K562 (cell line): Measurements from ENCODE around the gene NABP2. TPM values are rescaled to one million over a fixed set of nuclear protein-coding genes. Genes with fewer than 3 reads are reported as not detected.

ENCODE experiments used
- ATAC-seq: fragments of 200-7000 bp; cut with Tn5 transposase; 3 replicates; pipeline ENCODE4 v1.9.1; 2020; ENCODE audit warnings: moderate library complexity
- BruUV-seq: library from RNA; stranded (reverse); fragments of 400-500 nt; replicated peaks from 2 replicates; lab custom pipeline; 2021; lab: Mats Ljungman, UMichigan
- CTCF ChIA-PET: fragments of 300-600 bp; formaldehyde crosslinking; extraction: SDS; loops from one replicate; lab custom pipeline; 2021; ENCODE audit warnings: low intra/inter-chr PET ratio; lab: Yijun Ruan, JAX
- POLR2A ChIA-PET: fragments of 300-600, 350-650 bp; sonication (Branson Sonifier 250); formaldehyde crosslinking; extraction: SDS; loops from one replicate; lab custom pipeline; 2021; ENCODE audit warnings: antibody characterized with exemption, inconsistent platforms; lab: Yijun Ruan, JAX
- DNase-seq, 4 experiments: peaks; one replicate each; pipeline versions ENCODE4 v3.0.0 to v3.0.0-alpha.2; 2011 to 2018; ENCODE audit warnings: low spot score in 3 of 4, mixed read lengths in 3 of 4; ENCODE audit errors: extremely low read depth in 1 of 4
- FAIRE-seq: peaks from 2 replicates; lab custom pipeline; 2011; peaks lifted over from hg19 to GRCh38; lab: Jason Lieb, UNC
- H2AFZ ChIP-seq: 2 replicates; pipeline ENCODE4 v1.6.0; 2011; ENCODE audit warnings: low read depth, low read length, control low read depth, inconsistent platforms
- H3K27ac ChIP-seq: fragments of 200-600 bp; 3 replicates; pipeline ENCODE4 v1.8.0; 2011; ENCODE audit warnings: low read depth, mild to moderate bottlenecking, control low read depth, inconsistent platforms, low read length, moderate library complexity, mixed read lengths; ENCODE audit errors: extremely low read depth
- H3K27me3 ChIP-seq, 2 experiments: fragments of 300-600 bp in 1 of 2; 2 replicates in 1 of 2; 3 replicates in 1 of 2; pipeline versions ENCODE4 v1.6.0 to v1.8.0; 2011; ENCODE audit warnings: inconsistent platforms in 2 of 2, low read length in 2 of 2, mild to moderate bottlenecking in 1 of 2, mixed read lengths in 1 of 2, moderate library complexity in 1 of 2; ENCODE audit not compliant: control insufficient read depth in 2 of 2, insufficient read depth in 2 of 2
- H3K36me3 ChIP-seq: fragments of 300-600 bp; 3 replicates; pipeline ENCODE4 v1.8.0; 2011; ENCODE audit warnings: mild to moderate bottlenecking, low read length, inconsistent platforms; ENCODE audit not compliant: control insufficient read depth, insufficient read depth
- H3K4me1 ChIP-seq, 2 experiments: fragments of 200-600 bp in 1 of 2; replicated peaks in 1 of 2; 2 replicates in 1 of 2; 3 replicates in 1 of 2; pipeline versions ENCODE4 v1.5.1 to v1.8.0; 2011; ENCODE audit warnings: inconsistent platforms in 2 of 2, low read length in 2 of 2, mild to moderate bottlenecking in 1 of 2, mixed read lengths in 1 of 2, moderate library complexity in 1 of 2; ENCODE audit not compliant: control insufficient read depth in 2 of 2, insufficient read depth in 2 of 2
- H3K4me2 ChIP-seq: 2 replicates; pipeline ENCODE4 v1.6.1; 2011; ENCODE audit warnings: low read length, control low read depth, inconsistent platforms, mixed read lengths; ENCODE audit not compliant: insufficient read depth
- H3K4me3 ChIP-seq: fragments of 200-600 bp; sonication (generic), shearing (Covaris generic); 2 replicates; pipeline ENCODE4 v1.5.1; 2016; ENCODE audit warnings: control low read depth, inconsistent platforms
- H3K79me2 ChIP-seq: fragments of 200-600 bp; 3 replicates; pipeline ENCODE4 v1.8.0; 2011; ENCODE audit warnings: low read length, inconsistent platforms; ENCODE audit not compliant: control insufficient read depth, insufficient read depth
- H3K9ac ChIP-seq, 2 experiments: 2 replicates each; pipeline versions ENCODE4 v1.6.0 to v1.6.1; 2011; ENCODE audit warnings: low read depth in 2 of 2, low read length in 2 of 2, control low read depth in 1 of 2, inconsistent platforms in 1 of 2, mild to moderate bottlenecking in 1 of 2, mixed read lengths in 1 of 2; ENCODE audit not compliant: insufficient read depth in 1 of 2
- H3K9me1 ChIP-seq: one replicate; pipeline ENCODE4 v1.6.0; 2011; ENCODE audit warnings: inconsistent platforms, mild to moderate bottlenecking, low read length, moderate library complexity; ENCODE audit not compliant: control insufficient read depth, insufficient read depth
- H3K9me3 ChIP-seq: replicated peaks from 2 replicates; pipeline ENCODE4 v1.5.1; 2011; ENCODE audit warnings: low read depth, low read length, inconsistent platforms; ENCODE audit not compliant: control insufficient read depth, insufficient read depth
- H4K20me1 ChIP-seq: replicated peaks from 2 replicates; pipeline ENCODE4 v1.6.1; 2011; ENCODE audit warnings: low read length, inconsistent platforms, mixed read lengths; ENCODE audit not compliant: control insufficient read depth, insufficient read depth
- ATF1 ChIP-seq, 2 experiments: fragments of 450-650 bp in 1 of 2; IDR thresholded peaks; 2 replicates each; pipeline ENCODE4 v1.6.1; 2016; ENCODE audit warnings: missing compliant biosample characterization in 1 of 2, missing genetic modification characterization in 1 of 2
- CC2D1A ChIP-seq: fragments of 450-650 bp; IDR thresholded peaks from 2 replicates; pipeline ENCODE4 v1.6.1; 2017; ENCODE audit warnings: mild to moderate bottlenecking
- ERF ChIP-seq: fragments of 450-650 bp; formaldehyde crosslinking; IDR thresholded peaks from 2 replicates; pipeline ENCODE4 v1.4.0; 2020; ENCODE audit warnings: mild to moderate bottlenecking, mixed read lengths
- PHF20 ChIP-seq: fragments of 450-650 bp; IDR thresholded peaks from 2 replicates; pipeline ENCODE4 v1.6.1; 2018; ENCODE audit not compliant: partially characterized antibody
- RBFOX2 ChIP-seq: fragments of 200-400 bp; formaldehyde crosslinking; IDR thresholded peaks from 2 replicates; pipeline ENCODE4 v1.6.1; 2017; ENCODE audit warnings: low read depth, mild to moderate bottlenecking, low read length, moderate library complexity
- RBM15 ChIP-seq: fragments of 200-400 bp; formaldehyde crosslinking; IDR thresholded peaks from 2 replicates; pipeline ENCODE4 v1.6.1; 2018; ENCODE audit warnings: mild to moderate bottlenecking, low read length, moderate library complexity; ENCODE audit not compliant: insufficient read depth
- TCF7L2 ChIP-seq: fragments of 150-350 bp; IDR thresholded peaks from 2 replicates; pipeline ENCODE4 v1.6.1; 2016; ENCODE audit warnings: low read depth, mild to moderate bottlenecking, low read length, moderate library complexity
- ZKSCAN8 ChIP-seq: fragments of 200-800 bp; sonication (Bioruptor generic); IDR thresholded peaks from 2 replicates; pipeline ENCODE4 v1.6.1; 2016; ENCODE audit warnings: missing genetic modification characterization, missing compliant biosample characterization
- ZNF583 ChIP-seq: fragments of 250-450 bp; sonication (Bioruptor Pico); IDR thresholded peaks from 2 replicates; pipeline ENCODE4 v1.4.0; 2020
- ZNF75A ChIP-seq: fragments of 450-650 bp; formaldehyde crosslinking; IDR thresholded peaks from 2 replicates; pipeline ENCODE4 v1.4.0; 2020; ENCODE audit warnings: mild to moderate bottlenecking
- WGBS: fragments of 100-300 bp; shearing (Covaris generic); methylation state at CpG from one replicate; pipeline ENCODE4 v1.1.6; 2016; ENCODE audit warnings: low coverage, mixed read lengths; ENCODE audit not compliant: insufficient coverage; ENCODE audit errors: missing lambda C conversion rate; 5-methylcytosine and 5-hydroxymethylcytosine counted together
- in situ Hi-C: fragments of 300-500 bp; cut with MboI; formaldehyde crosslinking; loops from 4 replicates; pipeline ENCODE4 v1.15.0; 2018; ENCODE audit warnings: inconsistent platforms, mixed read lengths
- intact Hi-C: fragments of 100-400 bp; cut with micrococcal nuclease; formaldehyde crosslinking; loops from 2 replicates; pipeline ENCODE4 v1.14.2; 2022
- polyA plus RNA-seq, 8 experiments: library from polyadenylated mRNA; depleted of rRNA in 4 of 8; stranded (reverse) in 5 of 8; unstranded in 3 of 8; fragments of >200 nt; fragmentation: Nextera tagmentation in 2 of 8; fragmentation: Illumina TruSeq in 1 of 8; extraction: Ambion mirVana in 2 of 8; extraction: Trizol in 1 of 8; gene quantifications; 2 replicates each; pipeline versions ENCODE4 v1.2.1 to v1.2.3, GENCODE V29; 2011 to 2014; ENCODE audit warnings: inconsistent platforms in 1 of 8, missing spikeins in 1 of 8
- total RNA-seq, 7 experiments: library from RNA; depleted of rRNA in 6 of 7; stranded (reverse); fragments of >200 nt in 6 of 7; fragmentation: Illumina TruSeq in 2 of 7; extraction: Trizol in 2 of 7; gene quantifications; 2 replicates each; pipeline versions ENCODE4 v1.2.1 to v1.2.3, GENCODE V29; 2011 to 2021; ENCODE audit warnings: low replicate concordance in 1 of 7
- TF ChIP-seq, protein P1 (sequence below): fragments of 250-450 bp; sonication (Bioruptor Pico); IDR thresholded peaks from 2 replicates; pipeline ENCODE4 v1.8.0; 2022; ENCODE audit warnings: moderate library complexity, mild to moderate bottlenecking, inconsistent platforms
- TF ChIP-seq, protein P2 (sequence below): fragments of 200-400 bp; formaldehyde crosslinking; IDR thresholded peaks from 2 replicates; pipeline ENCODE4 v1.6.1; 2017; ENCODE audit warnings: mild to moderate bottlenecking, low read depth, low read length, moderate library complexity
- TF ChIP-seq, protein P3 (sequence below), 2 experiments: IDR thresholded peaks; 2 replicates each; pipeline ENCODE4 v1.6.1; 2012; ENCODE audit warnings: improper control_type of control experiment in 2 of 2, low read depth in 2 of 2, low read length in 2 of 2, borderline replicate concordance in 1 of 2

NABP2 gene
- total and polyA plus RNA-seq, 9 of the 15 experiments (the other 6 are each of a cell fraction or from before 2014, with no cell fraction given), result 11.3 to 60.6 (median 43.5) TPM

DNA sequence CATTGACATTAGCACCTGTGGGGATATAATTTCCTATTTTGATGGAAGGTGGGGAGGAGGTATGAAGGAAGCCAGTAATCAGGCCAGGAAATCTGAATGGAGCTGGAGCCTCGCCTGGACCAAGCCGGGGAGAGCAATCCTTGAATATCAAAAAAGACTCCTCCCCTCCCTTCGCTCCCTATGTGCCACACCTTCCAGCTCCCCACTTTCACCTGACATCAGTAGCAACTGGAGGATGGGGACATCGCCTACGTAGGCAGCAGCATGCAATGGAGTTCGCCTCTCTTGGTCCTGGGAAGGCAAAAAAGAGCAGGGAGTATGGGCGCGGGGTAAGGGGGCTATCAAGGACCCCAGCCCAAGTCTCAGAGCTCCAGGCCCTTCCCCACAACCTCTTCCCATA, 32.9 kb downstream of the NABP2 start:
- no peaks in the 10 kb centered on the region for H3K27me3 ChIP-seq
- peaks cover 6% of the 10 kb centered on the region for H4K20me1 ChIP-seq
- no TSS peak for BruUV-seq
- H3K79me2 ChIP-seq, result peaks cover 24% of the 10 kb centered on the region
- H3K4me1 ChIP-seq, result peaks cover 12 to 20% of the 10 kb centered on the region in 2 experiments; a peak in 4 of 5 replicates
- H3K9me1 ChIP-seq, result no peaks in the 10 kb centered on the region
- H3K27ac ChIP-seq, result no peak overlapping the region; the same call in 1 of the 3 replicates
- in situ Hi-C loops, result loop anchor here (5.0 kb wide), 1 partner anchor 65 kb away; no protein-coding TSS in a partner anchor
- TF ChIP-seq, protein P1, sequence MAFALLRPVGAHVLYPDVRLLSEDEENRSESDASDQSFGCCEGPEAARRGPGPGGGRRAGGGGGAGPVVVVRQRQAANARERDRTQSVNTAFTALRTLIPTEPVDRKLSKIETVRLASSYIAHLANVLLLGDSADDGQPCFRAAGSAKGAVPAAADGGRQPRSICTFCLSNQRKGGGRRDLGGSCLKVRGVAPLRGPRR (CRISPR knock-in tag), result no peak
- TF ChIP-seq RBM15 (no peak), CC2D1A (no peak), ZNF583 (CRISPR knock-in tag) (no peak), ZKSCAN8 (no peak), RBFOX2 (no peak), ERF (no peak), ZNF75A (no peak), ATF1 (CRISPR knock-in tag; IDR thresholded peaks at IDR 0.05) (no peak), ATF1 (tag; IDR thresholded peaks at IDR 0.05) (no peak), PHF20 (no peak), TCF7L2 (no peak)
- TF ChIP-seq, protein P2, sequence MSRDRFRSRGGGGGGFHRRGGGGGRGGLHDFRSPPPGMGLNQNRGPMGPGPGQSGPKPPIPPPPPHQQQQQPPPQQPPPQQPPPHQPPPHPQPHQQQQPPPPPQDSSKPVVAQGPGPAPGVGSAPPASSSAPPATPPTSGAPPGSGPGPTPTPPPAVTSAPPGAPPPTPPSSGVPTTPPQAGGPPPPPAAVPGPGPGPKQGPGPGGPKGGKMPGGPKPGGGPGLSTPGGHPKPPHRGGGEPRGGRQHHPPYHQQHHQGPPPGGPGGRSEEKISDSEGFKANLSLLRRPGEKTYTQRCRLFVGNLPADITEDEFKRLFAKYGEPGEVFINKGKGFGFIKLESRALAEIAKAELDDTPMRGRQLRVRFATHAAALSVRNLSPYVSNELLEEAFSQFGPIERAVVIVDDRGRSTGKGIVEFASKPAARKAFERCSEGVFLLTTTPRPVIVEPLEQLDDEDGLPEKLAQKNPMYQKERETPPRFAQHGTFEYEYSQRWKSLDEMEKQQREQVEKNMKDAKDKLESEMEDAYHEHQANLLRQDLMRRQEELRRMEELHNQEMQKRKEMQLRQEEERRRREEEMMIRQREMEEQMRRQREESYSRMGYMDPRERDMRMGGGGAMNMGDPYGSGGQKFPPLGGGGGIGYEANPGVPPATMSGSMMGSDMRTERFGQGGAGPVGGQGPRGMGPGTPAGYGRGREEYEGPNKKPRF, result no peak
- TF ChIP-seq, protein P3, sequence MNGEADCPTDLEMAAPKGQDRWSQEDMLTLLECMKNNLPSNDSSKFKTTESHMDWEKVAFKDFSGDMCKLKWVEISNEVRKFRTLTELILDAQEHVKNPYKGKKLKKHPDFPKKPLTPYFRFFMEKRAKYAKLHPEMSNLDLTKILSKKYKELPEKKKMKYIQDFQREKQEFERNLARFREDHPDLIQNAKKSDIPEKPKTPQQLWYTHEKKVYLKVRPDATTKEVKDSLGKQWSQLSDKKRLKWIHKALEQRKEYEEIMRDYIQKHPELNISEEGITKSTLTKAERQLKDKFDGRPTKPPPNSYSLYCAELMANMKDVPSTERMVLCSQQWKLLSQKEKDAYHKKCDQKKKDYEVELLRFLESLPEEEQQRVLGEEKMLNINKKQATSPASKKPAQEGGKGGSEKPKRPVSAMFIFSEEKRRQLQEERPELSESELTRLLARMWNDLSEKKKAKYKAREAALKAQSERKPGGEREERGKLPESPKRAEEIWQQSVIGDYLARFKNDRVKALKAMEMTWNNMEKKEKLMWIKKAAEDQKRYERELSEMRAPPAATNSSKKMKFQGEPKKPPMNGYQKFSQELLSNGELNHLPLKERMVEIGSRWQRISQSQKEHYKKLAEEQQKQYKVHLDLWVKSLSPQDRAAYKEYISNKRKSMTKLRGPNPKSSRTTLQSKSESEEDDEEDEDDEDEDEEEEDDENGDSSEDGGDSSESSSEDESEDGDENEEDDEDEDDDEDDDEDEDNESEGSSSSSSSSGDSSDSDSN (IDR thresholded peaks at IDR 0.05; ENCODE audit: borderline replicate concordance in 1 of 2, low read depth in 2 of 2, low read length in 2 of 2), result no peak
- CTCF ChIA-PET, result interaction anchor here (0.5 to 2.4 kb wide), 2 partner anchors 67 to 211 kb away, joined by 5 to 11 read pairs; partner anchors contain the start of genes SMARCC2 and SPRYD4
- peak overlapping the region; percentile 91 for H3K4me3 ChIP-seq
- H3K36me3 ChIP-seq, result peaks cover 51% of the 10 kb centered on the region; the same call in 2 of the 3 replicates
- POLR2A ChIA-PET, result interaction anchor here (2.1 kb wide), 1 partner anchor 23 kb away, joined by 7 read pairs; no protein-coding TSS in a partner anchor
- ATAC-seq, result no peak
- no peak for DNase-seq
- H3K9me3 ChIP-seq, result no peaks in the 10 kb centered on the region
- peak overlapping the region; percentile 97 for H3K4me2 ChIP-seq
- WGBS, result 65% methylated on average over 6 of the region's 8 CpGs
- peak overlapping the region; percentile 98; the same call in 1 of the 2 replicates for H2AFZ ChIP-seq
- intact Hi-C loops, result no loop called here
- peak overlapping the region; percentile 85 to 95 for H3K9ac ChIP-seq
- no peak for FAIRE-seq
